Measurements from ENCODE around the gene PAX5. TPM values are rescaled to one million over a fixed set of nuclear protein-coding genes. Genes with fewer than 3 reads are reported as not detected.

The PAX5 gene
- total and polyA plus RNA-seq, 2 donors (not counting 1 experiment from before 2014, with no cell fraction given): 196 to 275 TPM

GRCh38 chr9:36816371-36816770 lies 217.7 kb downstream of the PAX5 start:
- Histone ChIP-seq H3K79me2 (ENCODE audit: control insufficient read depth, insufficient read depth, low read length) (no peaks in the 10 kb centered on the region), H3K4me2 (replicated peaks; ENCODE audit: low read depth, low read length, poor library complexity, severe bottlenecking) (no peak overlapping the region), H3K27me3 (replicated peaks in 1 of 4; ENCODE audit: control extremely low read depth in 1 of 4, control insufficient read depth in 3 of 4, insufficient read depth in 4 of 4, low read length in 3 of 4) (peaks cover 0 to 35% (median 10%) of the 10 kb centered on the region in 4 experiments), H3K9ac (ENCODE audit: low read length) (no peak overlapping the region), H3K9me3 (ENCODE audit: control extremely low read depth in 1 of 3, control insufficient read depth in 2 of 3, insufficient read depth in 1 of 3, low read length in 2 of 3) (peaks cover 0 to 10% (median 0%) of the 10 kb centered on the region in 3 donors), H2AFZ (ENCODE audit: insufficient read depth, low read depth, low read length, poor library complexity, severe bottlenecking) (no peak overlapping the region), H3K27ac (ENCODE audit: low read length in 2 of 2) (no peak overlapping the region), H4K20me1 (ENCODE audit: control insufficient read depth, insufficient read depth, low read length, poor library complexity, severe bottlenecking) (no peaks in the 10 kb centered on the region), H3K4me3 (ENCODE audit: control extremely low read depth in 1 of 5, extremely low read depth in 1 of 5, insufficient read depth in 1 of 5, low read depth in 2 of 5, low read length in 4 of 5) (no peak overlapping the region), H3K36me3 (replicated peaks in 1 of 2; ENCODE audit: control extremely low read depth in 1 of 2, control insufficient read depth in 1 of 2, extremely low read depth in 1 of 2, insufficient read depth in 2 of 2, low read length in 1 of 2) (no peaks in the 10 kb centered on the region), H3K4me1 (ENCODE audit: control insufficient read depth in 2 of 2, insufficient read depth in 2 of 2, low read length in 2 of 2) (peaks cover 0 to 5% of the 10 kb centered on the region in 2 donors)
- WGBS (ENCODE audit: insufficient coverage): 97% methylated on average over 3 of the region's 3 CpGs
- H3K9me3 Mint-ChIP-seq (ENCODE audit: insufficient read depth): no peaks in the 10 kb centered on the region
- DNase-seq: no peak
- CTCF ChIA-PET: no interaction called here
- no peak for TF ChIP-seq CTCF (IDR thresholded peaks at IDR 0.05)
- no peak for TF ChIP-seq EZH2 (IDR thresholded peaks at IDR 0.05; ENCODE audit: borderline replicate concordance, insufficient read depth, low read depth, low read length, poor library complexity, severe bottlenecking)
- POLR2A ChIA-PET: no interaction called here
- intact Hi-C loops (cut with micrococcal nuclease): no loop called here
- ATAC-seq (ENCODE audit: low read depth): no peak
- H3K27me3 Mint-ChIP-seq: peaks cover 57% of the 10 kb centered on the region
- peaks cover 5% of the 10 kb centered on the region for H3K4me1 Mint-ChIP-seq
- H3K27ac Mint-ChIP-seq: no peak overlapping the region
- no peak overlapping the region for H3K4me3 Mint-ChIP-seq

GRCh38 chr9:36815566-36816348 lies 218.3 kb downstream of the PAX5 start:
- Histone ChIP-seq H3K4me2 (replicated peaks; ENCODE audit: low read depth, low read length, poor library complexity, severe bottlenecking) (no peak overlapping the region), H2AFZ (ENCODE audit: insufficient read depth, low read depth, low read length, poor library complexity, severe bottlenecking) (no peak overlapping the region), H3K27me3 (replicated peaks in 1 of 4; ENCODE audit: control extremely low read depth in 1 of 4, control insufficient read depth in 3 of 4, insufficient read depth in 4 of 4, low read length in 3 of 4) (peaks cover 0 to 35% (median 10%) of the 10 kb centered on the region in 4 experiments), H4K20me1 (ENCODE audit: control insufficient read depth, insufficient read depth, low read length, poor library complexity, severe bottlenecking) (no peaks in the 10 kb centered on the region), H3K36me3 (replicated peaks in 1 of 2; ENCODE audit: control extremely low read depth in 1 of 2, control insufficient read depth in 1 of 2, extremely low read depth in 1 of 2, insufficient read depth in 2 of 2, low read length in 1 of 2) (no peaks in the 10 kb centered on the region), H3K79me2 (ENCODE audit: control insufficient read depth, insufficient read depth, low read length) (no peaks in the 10 kb centered on the region), H3K9ac (ENCODE audit: low read length) (no peak overlapping the region), H3K27ac (ENCODE audit: low read length in 2 of 2) (no peak overlapping the region), H3K4me1 (ENCODE audit: control insufficient read depth in 2 of 2, insufficient read depth in 2 of 2, low read length in 2 of 2) (peaks cover 0 to 5% of the 10 kb centered on the region in 2 donors), H3K9me3 (ENCODE audit: control extremely low read depth in 1 of 3, control insufficient read depth in 2 of 3, insufficient read depth in 1 of 3, low read length in 2 of 3) (peaks cover 0 to 10% (median 0%) of the 10 kb centered on the region in 3 donors), H3K4me3 (ENCODE audit: control extremely low read depth in 1 of 5, extremely low read depth in 1 of 5, insufficient read depth in 1 of 5, low read depth in 2 of 5, low read length in 4 of 5) (no peak overlapping the region)
- no peak for DNase-seq
- H3K27me3 Mint-ChIP-seq: peaks cover 57% of the 10 kb centered on the region
- WGBS (ENCODE audit: insufficient coverage): 94% methylated on average over 6 of the region's 7 CpGs
- intact Hi-C loops (cut with micrococcal nuclease): no loop called here
- TF ChIP-seq EZH2 (IDR thresholded peaks at IDR 0.05; ENCODE audit: borderline replicate concordance, insufficient read depth, low read depth, low read length, poor library complexity, severe bottlenecking): no peak
- TF ChIP-seq CTCF (IDR thresholded peaks at IDR 0.05): no peak
- ChIA-PET CTCF (no interaction called here), POLR2A (no interaction called here)
- peaks cover 5% of the 10 kb centered on the region for H3K4me1 Mint-ChIP-seq
- no peak overlapping the region for H3K4me3 Mint-ChIP-seq
- H3K9me3 Mint-ChIP-seq (ENCODE audit: insufficient read depth): no peaks in the 10 kb centered on the region
- H3K27ac Mint-ChIP-seq: no peak overlapping the region
- no peak for ATAC-seq (ENCODE audit: low read depth)

Data from B cell (primary cell).